ENCODE measurements around the gene KRTAP20-3.

The KRTAP20-3 gene

GRCh38 chr21:30642564-30642963, at the start of gene KRTAP20-3:
Gene KRTAP20-3, plus strand, starts transcription at chr21:30642864.
- no peak for DNase-seq (ENCODE audit: low read depth)

DNA sequence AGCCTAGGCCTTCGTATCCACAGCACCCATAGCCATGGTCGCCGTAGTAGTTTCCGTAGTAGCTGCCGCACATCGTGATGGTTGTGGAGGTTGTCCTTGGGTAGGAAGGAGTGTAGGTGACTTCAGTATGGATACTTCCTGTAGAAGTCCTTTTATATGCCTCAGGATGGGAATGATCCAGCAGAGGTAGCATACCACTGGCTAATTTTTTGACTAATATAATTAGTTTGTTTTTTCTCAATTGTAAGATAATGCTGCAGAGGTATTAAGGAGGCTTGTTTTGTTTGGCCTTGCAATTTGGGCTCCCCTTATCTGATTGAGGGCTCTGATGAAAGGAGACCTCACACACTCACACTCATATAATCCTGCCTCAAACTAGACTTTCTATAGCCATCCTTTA, 43.9 kb upstream of the KRTAP20-3 start, which contains the start of gene KRTAP6-2:
KRTAP6-2 (minus strand) TSS at position 101 of the 400 bp plus-strand sequence; CDS start at position 73, 28 bp downstream.
- no peak for DNase-seq (ENCODE audit: low read depth)

DNA sequence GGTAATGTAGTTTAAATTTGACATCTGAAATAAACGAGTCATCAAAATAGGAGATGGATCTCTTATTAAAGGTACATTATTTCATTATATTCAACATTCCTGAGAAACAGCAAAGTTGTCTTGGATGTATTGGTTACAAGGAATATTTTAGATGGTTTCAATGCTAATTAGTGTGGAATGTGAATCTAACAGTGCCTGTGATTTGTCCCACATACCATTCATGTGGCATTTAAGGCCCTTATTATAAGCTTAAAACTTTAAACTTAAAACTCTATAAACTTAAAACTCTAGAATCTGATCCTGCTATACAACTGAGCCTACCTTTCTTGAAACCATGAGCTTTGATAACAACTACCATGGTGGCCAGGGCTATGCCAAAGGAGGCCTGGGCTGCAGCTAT, 41.9 kb upstream of the KRTAP20-3 start, which contains the start of gene KRTAP22-1:
KRTAP22-1 (plus strand) TSS at position 301 of the 400 bp plus-strand sequence.
- DNase-seq (ENCODE audit: low read depth) = no peak

DNA sequence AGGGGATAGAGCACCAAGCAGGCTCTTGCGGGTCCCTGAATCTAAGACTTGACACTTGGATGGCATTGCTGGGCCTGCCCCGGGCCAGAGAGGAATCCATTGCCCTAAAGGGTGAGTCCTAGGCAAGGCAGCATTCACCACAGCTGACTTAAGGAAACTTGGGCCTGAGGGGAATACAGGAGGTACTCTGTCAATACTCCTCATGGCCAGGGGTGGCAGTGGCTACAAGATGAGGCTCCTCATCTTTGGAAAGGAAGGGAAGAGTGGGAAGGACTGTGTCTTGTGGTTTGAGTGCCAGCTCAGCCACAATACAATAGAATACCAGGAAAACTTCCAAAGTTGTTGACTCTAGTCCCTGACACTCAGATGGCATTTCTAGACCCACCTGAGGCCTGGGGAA, 36.7 kb upstream of the KRTAP20-3 start:
- no peak for DNase-seq (ENCODE audit: low read depth)

- no peak for DNase-seq (ENCODE audit: low read depth)
Observed at GRCh38 chr21:30612132-30612531, 30.5 kb upstream of the KRTAP20-3 start.

DNA sequence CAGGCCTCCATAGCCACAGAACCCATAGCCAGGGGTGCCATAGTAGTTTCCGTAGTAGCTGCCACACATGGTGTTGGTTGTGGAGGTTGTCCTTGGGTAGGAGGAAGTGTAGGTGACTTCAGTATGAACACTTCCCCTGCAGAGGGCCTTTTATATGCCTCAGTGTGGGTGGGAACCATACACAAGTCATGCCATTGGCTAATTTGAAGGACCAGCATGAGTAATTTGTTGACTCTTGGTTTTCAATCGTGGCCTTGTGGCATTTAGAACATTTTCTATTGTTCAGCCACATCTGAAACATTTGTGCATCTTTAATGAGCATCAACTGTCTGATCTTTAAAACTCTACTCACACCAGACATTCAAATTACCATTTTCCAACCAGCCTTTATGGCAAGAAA, 28.8 kb upstream of the KRTAP20-3 start, which contains the start of gene KRTAP6-1:
KRTAP6-1 (minus strand) TSS at position 95 of the 400 bp plus-strand sequence; CDS start at position 69, 26 bp downstream.
- no peak for DNase-seq (ENCODE audit: low read depth)

GRCh38 chr21:30615199-30615598, 27.5 kb upstream of the KRTAP20-3 start:
- DNase-seq (ENCODE audit: low read depth) = no peak

DNA sequence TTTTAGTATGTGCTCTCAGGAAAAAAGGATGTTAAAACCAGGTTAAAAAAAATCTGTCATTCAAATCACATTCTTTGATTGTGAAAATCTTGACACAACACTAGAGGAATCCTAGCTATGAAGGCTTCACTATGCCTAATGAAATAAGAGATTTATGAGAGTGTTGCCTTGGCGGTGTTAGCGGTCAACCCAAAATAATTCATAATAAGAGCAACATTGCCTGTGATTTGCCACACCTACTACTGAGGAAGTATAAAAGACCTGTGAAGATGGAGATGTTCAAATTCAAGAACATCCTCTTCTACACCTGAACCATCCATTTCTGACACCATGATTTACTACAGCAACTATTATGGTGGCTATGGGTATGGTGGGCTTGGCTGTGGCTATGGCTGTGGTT, 26.5 kb upstream of the KRTAP20-3 start, which contains the start of gene KRTAP20-1:
KRTAP20-1 (plus strand) TSS at position 301 of the 400 bp plus-strand sequence; CDS start at position 331, 30 bp downstream.
- no peak for DNase-seq (ENCODE audit: low read depth)

GRCh38 chr21:30620080-30620479, 22.6 kb upstream of the KRTAP20-3 start:
- no peak for DNase-seq (ENCODE audit: low read depth)

- no peak for DNase-seq (ENCODE audit: low read depth)
Observed at GRCh38 chr21:30620522-30620921, 22.1 kb upstream of the KRTAP20-3 start, which contains the start of gene KRTAP20-4. Gene KRTAP20-4, plus strand, starts transcription at chr21:30620627.

- DNase-seq (ENCODE audit: low read depth) = no peak
Observed at GRCh38 chr21:30623362-30623761, 19.3 kb upstream of the KRTAP20-3 start.

- DNase-seq (ENCODE audit: low read depth) = no peak
Observed at GRCh38 chr21:30625449-30626165, 17.1 kb upstream of the KRTAP20-3 start.

GRCh38 chr21:30628109-30628508, 14.6 kb upstream of the KRTAP20-3 start:
- DNase-seq (ENCODE audit: low read depth) = no peak

DNA sequence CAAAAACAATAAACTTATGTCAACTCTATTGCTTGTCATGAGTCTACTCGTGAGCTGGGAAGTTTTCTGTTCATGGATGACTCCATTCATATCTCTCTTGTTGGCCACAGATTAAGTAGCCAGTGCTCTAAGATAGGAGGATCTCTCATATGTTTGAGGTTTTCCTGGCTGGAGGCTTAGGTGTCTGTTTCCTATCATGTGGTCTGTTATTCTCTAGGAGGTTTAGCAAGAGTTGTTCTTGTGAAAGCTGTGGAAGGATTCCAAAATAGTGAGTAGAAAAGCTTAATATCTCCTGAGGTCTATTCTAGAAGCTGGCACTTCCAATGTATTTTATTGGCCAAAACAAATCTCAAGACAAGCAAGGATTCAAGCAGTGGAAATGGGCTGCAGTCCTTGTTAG, 13.5 kb upstream of the KRTAP20-3 start:
- DNase-seq (ENCODE audit: low read depth) = peak; percentile 4

GRCh38 chr21:30634906-30635305, 7.8 kb upstream of the KRTAP20-3 start, which contains the start of gene KRTAP20-2:
Gene KRTAP20-2, plus strand, starts transcription at chr21:30635206. Its CDS starts 58 bp downstream, at chr21:30635264.
- no peak for DNase-seq (ENCODE audit: low read depth)

- no peak for DNase-seq (ENCODE audit: low read depth)
Observed at GRCh38 chr21:30638686-30639085, 4.0 kb upstream of the KRTAP20-3 start.

GRCh38 chr21:30646904-30647414, 4.3 kb downstream of the KRTAP20-3 start:
- no peak for DNase-seq (ENCODE audit: low read depth)

- no peak for DNase-seq (ENCODE audit: low read depth)
Observed at GRCh38 chr21:30652891-30653290, 10.2 kb downstream of the KRTAP20-3 start.

DNA sequence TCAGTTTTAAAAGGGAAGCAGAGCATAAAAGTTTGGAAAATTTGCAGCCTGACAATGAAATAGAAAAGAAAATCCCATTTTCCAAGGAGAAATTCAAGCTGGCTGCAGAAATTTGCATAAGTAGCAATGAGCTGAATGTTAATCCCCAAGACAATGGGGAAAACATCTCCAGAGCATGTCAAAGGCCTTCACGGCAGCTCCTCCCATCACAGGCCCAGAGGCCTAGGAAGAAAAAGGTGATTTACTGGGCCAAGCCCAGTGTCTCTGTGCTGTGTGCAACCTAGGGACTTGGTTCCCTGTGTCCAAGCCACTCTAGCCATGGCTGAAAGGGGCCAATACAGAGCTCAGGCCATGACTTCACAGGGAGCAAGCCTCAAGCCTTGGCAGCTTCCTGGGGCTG, 26.1 kb downstream of the KRTAP20-3 start:
- DNase-seq (ENCODE audit: low read depth) = no peak

GRCh38 chr21:30672985-30673650, 30.5 kb downstream of the KRTAP20-3 start:
- no peak for DNase-seq (ENCODE audit: low read depth)

- no peak for DNase-seq (ENCODE audit: low read depth)
Observed at GRCh38 chr21:30674312-30674711, 31.6 kb downstream of the KRTAP20-3 start.

- DNase-seq (ENCODE audit: low read depth) = no peak
Observed at GRCh38 chr21:30676737-30677136, 34.1 kb downstream of the KRTAP20-3 start.

GRCh38 chr21:30680586-30680985, 37.9 kb downstream of the KRTAP20-3 start:
- no peak for DNase-seq (ENCODE audit: low read depth)

All from iris pigment epithelial cell (primary cell).